H1 (cell line): ENCODE results near the gene RTTN. TPM values are rescaled to one million over a fixed set of nuclear protein-coding genes. Genes with fewer than 3 reads are reported as not detected.

Experiments
- ATF2 ChIP-seq: IDR thresholded peaks from 2 replicates; pipeline ENCODE4 v1.6.1; 2012; ENCODE audit warnings: low read length, inconsistent platforms
- CHD7 ChIP-seq: fragments of 300-600 bp; sonication (generic); IDR thresholded peaks from 2 replicates; pipeline ENCODE4 v1.7.1; 2012; ENCODE audit warnings: low read length, moderate library complexity, mild to moderate bottlenecking, inconsistent platforms; ENCODE audit not compliant: insufficient replicate concordance
- RNF2 ChIP-seq: fragments of 200-900, 300-1000 bp; sonication (generic); IDR thresholded peaks from 2 replicates; pipeline ENCODE4 v1.7.1; 2016; ENCODE audit warnings: borderline replicate concordance, low read depth, mild to moderate bottlenecking, antibody characterized with exemption, low read length; ENCODE audit not compliant: poor library complexity, severe bottlenecking; ENCODE audit errors: missing control alignments
- RXRA ChIP-seq: IDR thresholded peaks from 2 replicates; pipeline ENCODE4 v1.6.1; 2011; ENCODE audit warnings: low read depth, mild to moderate bottlenecking, low read length, moderate library complexity; ENCODE audit not compliant: insufficient read depth
- TBP ChIP-seq: IDR thresholded peaks from 2 replicates; pipeline ENCODE4 v1.6.1; 2011; ENCODE audit warnings: low read depth, low read length, improper control_type of control experiment
- TCF12 ChIP-seq: IDR thresholded peaks from 2 replicates; pipeline ENCODE4 v1.6.1; 2011; ENCODE audit warnings: low read depth, mild to moderate bottlenecking, low read length
- polyA plus RNA-seq, 7 experiments: library from polyadenylated mRNA; depleted of rRNA in 3 of 7; stranded (reverse) in 5 of 7; unstranded in 2 of 7; fragments of >200 nt in 5 of 7; fragments of 200-250 nt in 2 of 7; gene quantifications; 1 replicate in 5 of 7; 2 replicates in 1 of 7; 4 replicates in 1 of 7; pipeline versions ENCODE4 v1.2.1 to v1.2.3, GENCODE V29; 2011 to 2013; ENCODE audit warnings: missing spikeins in 2 of 7, mixed read lengths in 2 of 7
- total RNA-seq: library from RNA; stranded (reverse); fragmentation: NEBNext Ultra II Directional; extraction: Animal tissue kit (Norgen Biotek cat#: 25700); gene quantifications from 2 replicates; pipeline ENCODE4 v1.2.1, GENCODE V29; 2021
- TF ChIP-seq, protein P1 (sequence below): IDR thresholded peaks from 2 replicates; pipeline ENCODE4 v1.6.1; 2011; ENCODE audit warnings: low read length, improper control_type of control experiment

Gene RTTN
- total and polyA plus RNA-seq, 2 of the 8 experiments (the other 6 are each of a cell fraction or from before 2014, with no cell fraction given), result 9.1 to 21.4 TPM

DNA sequence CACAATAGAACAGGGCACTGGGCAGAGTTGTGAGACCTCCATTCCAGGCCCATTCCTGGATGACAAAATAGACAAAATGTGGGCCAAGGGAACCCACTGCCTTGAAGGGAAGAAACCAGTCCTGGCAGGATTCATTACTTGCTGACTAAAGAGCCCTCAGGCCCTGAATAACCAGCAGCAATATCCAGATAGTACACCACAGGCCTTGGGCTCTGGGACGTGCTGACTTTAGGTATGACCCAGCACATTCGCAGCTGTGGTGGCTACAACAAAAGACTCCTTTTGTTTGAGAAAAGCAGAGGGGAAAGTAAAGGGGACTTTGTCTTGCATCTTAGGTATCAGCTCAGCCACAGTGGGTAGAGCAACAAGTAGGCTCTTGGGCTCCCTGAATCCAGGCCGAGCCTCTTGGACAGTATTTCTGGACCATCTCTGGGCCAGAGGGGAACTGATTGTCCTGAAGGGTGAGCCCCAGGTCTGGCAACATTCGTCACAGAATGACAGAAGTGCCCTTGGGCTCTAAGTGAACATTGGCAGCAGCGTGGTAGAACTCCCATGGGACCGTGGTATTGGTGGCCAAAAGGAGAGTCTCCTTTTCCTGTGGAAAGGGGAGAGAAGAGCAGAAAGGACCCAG, 167.9 kb downstream of the RTTN start (continued):
- TF ChIP-seq ATF2 (no peak), RXRA (no peak), CHD7 (no peak), RNF2 (no peak), TCF12 (no peak), TBP (no peak)
- TF ChIP-seq, protein P1, sequence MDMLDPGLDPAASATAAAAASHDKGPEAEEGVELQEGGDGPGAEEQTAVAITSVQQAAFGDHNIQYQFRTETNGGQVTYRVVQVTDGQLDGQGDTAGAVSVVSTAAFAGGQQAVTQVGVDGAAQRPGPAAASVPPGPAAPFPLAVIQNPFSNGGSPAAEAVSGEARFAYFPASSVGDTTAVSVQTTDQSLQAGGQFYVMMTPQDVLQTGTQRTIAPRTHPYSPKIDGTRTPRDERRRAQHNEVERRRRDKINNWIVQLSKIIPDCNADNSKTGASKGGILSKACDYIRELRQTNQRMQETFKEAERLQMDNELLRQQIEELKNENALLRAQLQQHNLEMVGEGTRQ, result no peak
